ENCODE measurements around the gene ARHGAP21.

The ARHGAP21 gene

DNA sequence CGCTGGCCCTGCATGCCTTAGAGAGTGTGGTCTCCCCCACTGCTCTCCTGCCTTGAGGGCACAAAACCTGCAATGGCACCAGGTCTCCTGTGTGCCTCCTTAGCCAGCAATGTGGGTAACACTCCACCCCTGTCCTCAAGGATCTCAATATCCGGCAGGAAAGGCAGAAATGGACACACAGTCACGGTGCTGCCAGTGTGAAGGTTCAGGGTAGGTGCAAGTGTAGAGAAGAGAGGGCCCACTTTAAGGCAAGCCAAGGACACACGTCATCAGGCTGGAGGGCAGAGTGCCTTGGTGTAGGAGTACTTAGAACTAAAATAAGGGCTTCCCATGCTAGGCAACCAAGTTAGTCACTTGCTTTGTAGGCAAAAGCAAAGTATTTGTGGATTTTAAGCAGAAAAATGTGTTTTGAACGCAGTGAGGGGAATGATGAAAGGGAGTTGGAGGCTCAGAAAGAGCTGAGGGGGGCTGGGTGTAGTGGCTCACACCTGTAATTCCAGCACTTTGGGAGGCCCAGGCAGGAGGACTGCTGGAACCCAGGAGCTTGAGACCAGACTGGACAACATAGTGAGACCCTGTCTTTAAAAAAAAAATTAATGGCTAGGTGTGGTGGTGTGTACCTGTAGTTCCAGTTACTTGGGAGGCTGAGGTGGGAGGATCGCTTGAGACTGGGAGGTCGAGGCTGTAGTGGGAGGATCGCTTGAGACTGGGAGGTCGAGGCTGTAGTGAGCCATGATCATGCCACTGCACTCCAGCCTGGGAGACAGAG lies 152.8 kb downstream of the ARHGAP21 start:
- no peak for ATAC-seq

DNA sequence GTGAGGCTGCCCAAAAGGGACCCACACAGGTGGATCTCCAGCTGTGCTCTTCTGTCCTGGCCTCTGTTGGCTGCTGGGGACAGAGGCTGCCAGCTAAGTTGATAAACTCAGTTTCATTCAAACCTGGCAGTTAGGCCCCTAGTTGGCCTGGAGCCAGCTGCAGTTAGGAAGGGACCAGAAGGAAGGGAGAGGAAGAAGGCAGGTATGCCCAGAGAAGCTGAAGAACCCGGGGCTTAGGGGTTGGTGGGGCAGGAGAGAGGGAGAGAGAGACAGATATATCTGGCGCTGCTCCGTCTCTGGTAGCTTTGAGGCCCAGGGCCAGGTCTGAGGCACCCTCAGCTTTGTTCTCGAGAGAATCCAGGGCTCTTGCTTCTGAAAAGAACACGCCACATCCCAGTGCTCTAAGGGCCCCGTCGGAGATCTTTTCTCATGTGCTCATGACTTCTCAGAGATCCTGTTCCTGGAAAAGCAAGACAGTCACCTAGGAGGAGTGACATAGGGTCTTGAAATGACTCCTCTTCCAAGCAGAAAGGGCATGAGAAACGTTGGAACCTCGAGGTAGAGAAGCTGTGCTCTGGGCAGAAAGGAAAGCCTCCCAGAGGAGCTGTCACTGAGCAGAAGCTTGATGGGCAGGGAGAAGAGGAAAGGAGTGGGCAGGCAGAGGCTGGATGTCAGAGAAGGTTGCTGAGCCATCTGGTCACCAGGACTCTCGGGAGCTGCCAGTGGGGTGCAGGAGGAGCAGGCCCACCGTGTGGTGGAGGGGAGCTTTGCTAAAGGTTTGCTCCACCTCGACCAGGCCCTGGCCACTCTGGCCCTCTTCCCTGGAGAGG lies 153.6 kb downstream of the ARHGAP21 start:
- no peak for ATAC-seq

GRCh38 chr10:24569330-24569796 lies 154.3 kb downstream of the ARHGAP21 start:
- no peak for ATAC-seq

DNA sequence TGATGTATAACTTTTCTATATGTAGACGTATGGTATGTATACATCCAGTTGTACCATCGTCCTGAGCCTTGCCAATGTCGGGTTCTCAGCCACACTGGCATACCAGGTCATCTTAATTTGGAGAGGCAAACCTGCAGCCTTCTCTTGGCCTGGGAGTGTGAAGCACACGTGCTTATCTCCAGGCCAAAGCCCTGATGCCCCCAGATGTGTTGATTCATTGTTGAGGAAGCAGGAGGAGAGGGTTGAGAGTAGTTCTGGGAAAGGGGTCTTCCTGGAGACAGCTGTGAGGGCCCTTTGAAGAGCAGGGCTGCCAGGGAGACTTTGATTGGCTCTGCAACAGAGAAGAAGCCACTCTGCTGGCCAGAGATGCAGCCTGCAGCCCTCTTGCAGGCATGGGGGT lies 155.6 kb downstream of the ARHGAP21 start:
- no peak for ATAC-seq

DNA sequence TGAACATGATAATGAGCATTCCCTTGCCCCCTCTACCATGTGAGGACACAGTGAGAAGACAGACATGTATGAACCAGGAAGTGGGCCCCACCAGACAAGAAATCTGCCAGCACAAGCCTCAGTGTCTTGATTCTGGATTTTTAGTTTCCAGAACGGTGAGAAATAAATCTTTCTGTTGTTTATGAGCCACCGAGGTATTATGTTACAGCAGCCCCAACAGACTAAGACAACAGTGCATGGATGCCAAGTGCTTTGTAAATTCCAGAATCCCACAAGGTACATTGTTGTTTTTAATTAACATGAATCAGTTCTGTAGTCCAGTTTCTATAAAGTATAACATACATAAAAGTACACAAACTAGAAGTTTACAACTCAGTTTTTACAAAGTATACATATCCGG lies 162.2 kb downstream of the ARHGAP21 start:
- no peak for ATAC-seq

GRCh38 chr10:24556750-24557742 lies 166.6 kb downstream of the ARHGAP21 start:
- no peak for ATAC-seq

- ATAC-seq: no peak
Measured at GRCh38 chr10:24556126-24556749, 167.4 kb downstream of the ARHGAP21 start.

DNA sequence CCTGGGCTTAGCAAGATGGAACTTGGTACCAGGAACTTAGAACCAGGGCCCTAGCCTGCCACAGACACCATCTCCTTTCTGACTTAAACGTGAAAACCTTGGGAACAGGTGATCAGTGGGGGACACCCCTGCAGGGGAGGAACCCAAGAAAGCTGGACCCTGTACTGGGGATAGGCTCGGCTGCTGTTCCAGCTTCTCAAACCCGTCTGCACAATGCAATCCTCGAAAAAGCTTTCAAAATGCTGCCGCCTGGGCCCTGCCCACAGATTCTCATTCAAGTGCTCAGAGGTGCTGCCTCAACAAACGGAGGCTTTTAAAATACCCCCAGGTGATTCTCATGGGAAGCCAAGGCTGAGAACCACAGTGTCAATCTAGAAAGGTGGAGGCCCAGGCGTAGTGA lies 169.7 kb downstream of the ARHGAP21 start:
- no peak for ATAC-seq

- no peak for ATAC-seq
Measured at GRCh38 chr10:24553051-24553612, 170.6 kb downstream of the ARHGAP21 start.

GRCh38 chr10:24552346-24553016 lies 171.2 kb downstream of the ARHGAP21 start:
- ATAC-seq: no peak

- no peak for ATAC-seq
Measured at GRCh38 chr10:24551161-24551560, 172.5 kb downstream of the ARHGAP21 start.

DNA sequence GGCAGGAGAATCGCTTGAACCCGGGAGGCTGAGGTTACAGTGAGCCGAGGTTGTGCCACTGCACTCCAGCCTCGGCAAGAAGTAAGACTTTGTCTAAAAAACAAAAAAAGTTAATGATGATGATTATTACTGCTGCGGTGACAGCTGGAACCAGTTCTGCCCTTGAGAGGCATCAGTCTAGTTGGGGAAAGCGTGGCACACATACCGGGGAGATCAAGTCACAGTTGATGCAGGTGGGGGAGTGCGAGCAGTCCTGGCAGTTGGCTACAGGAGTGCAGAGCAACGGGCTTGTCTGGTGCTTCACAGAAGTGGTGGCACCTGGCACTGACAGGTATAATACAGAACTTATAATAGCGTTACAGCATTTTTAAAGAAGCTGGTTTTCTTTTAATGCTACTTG lies 173.0 kb downstream of the ARHGAP21 start:
- no peak for ATAC-seq

DNA sequence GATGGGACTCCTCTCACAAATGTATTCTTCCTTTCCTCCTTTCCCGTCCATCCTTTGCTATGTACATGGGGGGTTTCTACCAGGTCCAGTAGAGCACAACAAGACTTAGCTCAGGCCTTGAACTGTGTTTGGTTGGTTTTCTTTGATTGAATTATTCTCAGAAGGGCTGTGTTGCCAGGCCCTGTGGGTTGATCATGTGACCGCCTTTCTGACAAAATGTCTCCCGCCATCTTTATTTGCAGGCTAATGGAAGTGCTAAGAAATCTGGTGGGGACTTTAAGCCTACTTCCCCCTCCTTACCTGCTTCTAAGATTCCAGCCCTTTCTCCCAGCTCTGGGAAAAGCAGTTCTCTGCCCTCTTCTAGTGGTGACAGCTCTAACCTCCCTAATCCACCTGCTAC lies 178.1 kb downstream of the ARHGAP21 start:
- ATAC-seq: no peak

DNA sequence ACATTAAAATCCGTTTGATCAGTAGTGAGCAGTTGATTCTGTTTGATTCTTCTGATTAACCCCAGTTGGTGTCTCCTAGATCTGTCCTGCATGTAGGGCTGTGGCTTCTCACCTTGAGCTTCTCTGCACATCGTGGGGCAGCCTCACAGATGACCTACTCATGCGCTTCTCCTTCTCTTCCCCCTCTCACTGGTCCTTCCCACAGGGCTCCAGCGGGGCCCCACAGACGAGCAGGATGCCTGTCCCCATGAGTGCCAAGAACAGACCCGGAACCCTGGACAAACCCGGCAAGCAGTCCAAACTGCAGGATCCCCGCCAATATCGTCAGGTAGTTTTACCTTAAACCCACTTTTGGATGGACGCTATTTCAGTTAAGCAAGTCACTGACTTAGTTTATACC lies 178.9 kb downstream of the ARHGAP21 start:
- ATAC-seq: no peak

GRCh38 chr10:24542314-24543270 lies 181.1 kb downstream of the ARHGAP21 start:
- ATAC-seq: no peak

DNA sequence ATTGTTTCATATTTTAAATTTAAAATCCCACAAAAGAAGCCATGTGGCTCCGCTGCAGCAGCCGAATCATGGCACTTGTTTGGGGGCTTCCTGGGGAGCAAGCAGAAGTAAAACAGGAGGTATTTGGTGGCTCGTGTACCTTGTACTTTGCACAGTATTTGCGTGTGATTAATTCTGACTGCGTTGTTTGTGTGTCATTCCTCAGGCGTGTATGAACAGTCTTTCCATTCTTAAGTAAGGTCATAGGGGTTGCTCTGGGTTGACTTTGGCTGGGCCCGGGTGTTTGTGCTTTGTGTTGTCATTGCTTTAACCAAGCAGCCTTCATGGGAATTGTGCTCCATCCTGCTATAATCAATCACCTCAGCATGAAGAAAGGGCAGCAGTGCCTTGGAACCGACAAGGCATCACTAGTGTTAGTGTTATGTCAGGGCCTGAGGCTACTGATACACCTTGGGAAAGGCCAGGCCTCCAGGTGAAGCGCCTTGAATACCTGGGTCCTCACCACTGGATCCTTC lies 182.4 kb downstream of the ARHGAP21 start:
- ATAC-seq: no peak

DNA sequence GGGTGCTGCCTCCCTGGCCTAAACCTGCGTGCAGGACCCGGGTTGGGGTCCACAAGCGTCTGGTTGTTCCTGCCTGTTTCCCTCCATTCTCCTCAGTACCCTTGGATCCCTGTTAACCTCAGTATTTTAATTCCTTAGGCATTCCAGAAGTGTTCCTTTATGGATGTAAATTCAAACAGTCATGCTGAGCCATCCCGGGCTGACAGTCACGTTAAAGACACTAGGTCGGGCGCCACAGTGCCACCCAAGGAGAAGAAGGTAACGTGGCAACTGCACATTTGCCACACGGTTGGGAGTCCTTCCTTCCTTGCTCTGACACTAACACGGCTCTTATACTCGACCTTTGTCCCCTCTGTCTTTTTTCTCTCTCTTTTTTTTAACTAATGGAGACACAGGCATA lies 187.1 kb downstream of the ARHGAP21 start:
- no peak for ATAC-seq

- ATAC-seq: no peak
Measured at GRCh38 chr10:24533981-24534380, 189.7 kb downstream of the ARHGAP21 start.

Data from activated CD4-positive, CD25-positive, alpha-beta regulatory T cell treated with anti-CD3 and anti-CD28 coated beads, Interleukin-2, amount 50 U/mL, for 24 hours (primary cell).